ENCODE measurements around the gene MPPED2. TPM values are rescaled to one million over a fixed set of nuclear protein-coding genes. Genes with fewer than 3 reads are reported as not detected.

MPPED2 gene
- total and polyA plus RNA-seq, 8 donors, result 0.12 to 10.3 (median 2.5) TPM

DNA sequence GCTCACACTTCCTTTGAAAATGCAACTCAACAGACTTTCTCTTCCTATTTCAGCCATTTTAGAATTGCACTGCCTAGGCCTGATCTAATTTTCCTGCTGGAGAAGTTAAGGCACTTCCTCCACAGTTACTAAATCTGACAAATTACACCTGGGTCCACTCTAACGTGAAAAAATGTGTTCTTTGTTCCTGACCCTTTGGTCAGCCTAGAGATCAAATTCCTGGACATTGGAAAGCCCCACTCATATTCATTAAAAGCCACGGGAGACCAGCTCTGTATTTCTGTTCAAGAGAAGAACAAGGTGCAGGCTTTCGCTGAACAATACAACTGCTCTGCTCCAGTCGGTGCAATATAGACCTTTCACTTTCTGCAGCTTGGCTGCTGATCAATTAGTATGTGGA, 96.6 kb downstream of the MPPED2 start:
- no peaks in the 10 kb centered on the region for H3K36me3 ChIP-seq

DNA sequence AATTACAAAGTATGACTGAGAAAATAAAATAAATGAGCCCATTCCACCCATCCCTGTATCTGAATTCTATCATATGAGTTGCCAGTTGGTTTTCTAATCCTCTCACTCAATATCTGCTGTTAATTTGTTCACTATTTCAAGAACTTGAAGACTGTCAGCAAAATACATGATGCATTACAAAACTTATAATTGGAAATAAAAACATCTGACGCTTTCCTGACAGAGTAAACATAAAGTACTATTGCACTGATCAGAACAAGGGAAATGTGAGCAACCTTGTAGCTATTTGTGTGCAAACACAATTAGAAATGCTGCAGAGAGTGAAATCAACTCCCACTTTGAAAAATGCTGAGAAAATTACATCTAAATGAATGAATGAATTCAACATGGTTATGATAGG, 97.1 kb downstream of the MPPED2 start:
- Histone ChIP-seq H3K4me3 (no peak overlapping the region), H3K27me3 (no peaks in the 10 kb centered on the region), H3K27ac (peak overlapping the region in 2 of 5 donors; percentile 6 to 10), H3K4me1 (peaks cover 21 to 34% (median 28%) of the 10 kb centered on the region in 4 donors), H3K36me3 (no peaks in the 10 kb centered on the region), H3K9me3 (no peaks in the 10 kb centered on the region)
- no peak for DNase-seq
- intact Hi-C loops (cut with DNase I; ENCODE audit: low total_unique reads), result no loop called here
- WGBS, 5 donors, result 28 to 57% (median 52%) methylated on average over 1 of the region's 1 CpG
- TF ChIP-seq, protein P1, sequence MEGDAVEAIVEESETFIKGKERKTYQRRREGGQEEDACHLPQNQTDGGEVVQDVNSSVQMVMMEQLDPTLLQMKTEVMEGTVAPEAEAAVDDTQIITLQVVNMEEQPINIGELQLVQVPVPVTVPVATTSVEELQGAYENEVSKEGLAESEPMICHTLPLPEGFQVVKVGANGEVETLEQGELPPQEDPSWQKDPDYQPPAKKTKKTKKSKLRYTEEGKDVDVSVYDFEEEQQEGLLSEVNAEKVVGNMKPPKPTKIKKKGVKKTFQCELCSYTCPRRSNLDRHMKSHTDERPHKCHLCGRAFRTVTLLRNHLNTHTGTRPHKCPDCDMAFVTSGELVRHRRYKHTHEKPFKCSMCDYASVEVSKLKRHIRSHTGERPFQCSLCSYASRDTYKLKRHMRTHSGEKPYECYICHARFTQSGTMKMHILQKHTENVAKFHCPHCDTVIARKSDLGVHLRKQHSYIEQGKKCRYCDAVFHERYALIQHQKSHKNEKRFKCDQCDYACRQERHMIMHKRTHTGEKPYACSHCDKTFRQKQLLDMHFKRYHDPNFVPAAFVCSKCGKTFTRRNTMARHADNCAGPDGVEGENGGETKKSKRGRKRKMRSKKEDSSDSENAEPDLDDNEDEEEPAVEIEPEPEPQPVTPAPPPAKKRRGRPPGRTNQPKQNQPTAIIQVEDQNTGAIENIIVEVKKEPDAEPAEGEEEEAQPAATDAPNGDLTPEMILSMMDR (IDR thresholded peaks at IDR 0.05), result no peak
- TF ChIP-seq POLR2A (IDR thresholded peaks at IDR 0.05) (no peak), EP300 (IDR thresholded peaks at IDR 0.05) (no peak), POLR2AphosphoS5 (IDR thresholded peaks at IDR 0.05) (no peak)

More for the DNA sequence above, 96.6 kb downstream of the MPPED2 start:
- TF ChIP-seq POLR2AphosphoS5 (IDR thresholded peaks at IDR 0.05), result no peak
- TF ChIP-seq, protein P1 (IDR thresholded peaks at IDR 0.05), result no peak
- no peak for TF ChIP-seq POLR2A (IDR thresholded peaks at IDR 0.05)
- no peak for TF ChIP-seq EP300 (IDR thresholded peaks at IDR 0.05)
- WGBS, 5 donors, result 30 to 39% (median 34%) methylated on average over 4 of the region's 4 CpGs
- Histone ChIP-seq H3K4me3 (no peak overlapping the region), H3K27me3 (no peaks in the 10 kb centered on the region), H3K27ac (peak overlapping the region in 1 of 5 donors; percentile 10), H3K4me1 (peaks cover 21 to 34% (median 28%) of the 10 kb centered on the region in 4 donors), H3K9me3 (no peaks in the 10 kb centered on the region)
- DNase-seq, result no peak
- intact Hi-C loops (cut with DNase I; ENCODE audit: low total_unique reads), result no loop called here

DNA sequence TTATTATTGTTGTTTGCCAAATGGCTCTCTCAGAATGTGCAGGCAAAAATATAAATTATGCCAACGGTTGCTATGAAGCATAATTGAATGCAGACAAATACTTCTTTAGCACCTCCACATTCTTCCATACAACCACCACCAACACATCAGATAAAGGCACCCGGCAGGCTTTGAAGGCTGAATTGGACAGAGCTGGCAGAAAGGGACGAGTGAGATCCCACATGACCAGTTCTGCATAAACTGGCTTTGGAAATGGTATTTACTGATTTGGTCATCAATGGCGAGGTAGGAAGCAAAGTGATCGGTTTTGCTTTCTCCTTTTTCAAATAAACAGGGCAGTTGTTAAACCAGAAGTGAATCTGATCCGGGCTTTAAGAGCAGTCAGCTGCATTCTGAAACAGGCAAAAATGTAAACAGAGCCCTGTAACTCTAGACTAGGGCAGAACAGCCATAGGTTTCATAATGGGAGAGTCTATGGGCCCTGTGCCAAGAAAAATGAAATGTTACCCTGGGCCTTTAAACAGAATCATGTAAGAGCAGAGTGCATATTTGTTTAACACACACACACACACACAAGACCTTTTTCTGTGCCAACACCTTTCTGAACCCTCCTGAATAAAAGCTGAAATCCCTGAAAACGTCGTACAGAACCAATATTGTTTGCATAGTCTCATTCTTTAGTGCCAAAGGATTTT, 97.7 kb downstream of the MPPED2 start:
- H3K4me3 ChIP-seq, result peak overlapping the region in 3 of 4 donors; percentile 14 to 21 (median 19)
- WGBS, 5 donors, result 13 to 20% (median 15%) methylated on average over 8 of the region's 8 CpGs
- TF ChIP-seq POLR2A (IDR thresholded peaks at IDR 0.05) (no peak), EP300 (IDR thresholded peaks at IDR 0.05) (no peak), POLR2AphosphoS5 (IDR thresholded peaks at IDR 0.05) (no peak)
- TF ChIP-seq, protein P1 (IDR thresholded peaks at IDR 0.05), result no peak

DNA sequence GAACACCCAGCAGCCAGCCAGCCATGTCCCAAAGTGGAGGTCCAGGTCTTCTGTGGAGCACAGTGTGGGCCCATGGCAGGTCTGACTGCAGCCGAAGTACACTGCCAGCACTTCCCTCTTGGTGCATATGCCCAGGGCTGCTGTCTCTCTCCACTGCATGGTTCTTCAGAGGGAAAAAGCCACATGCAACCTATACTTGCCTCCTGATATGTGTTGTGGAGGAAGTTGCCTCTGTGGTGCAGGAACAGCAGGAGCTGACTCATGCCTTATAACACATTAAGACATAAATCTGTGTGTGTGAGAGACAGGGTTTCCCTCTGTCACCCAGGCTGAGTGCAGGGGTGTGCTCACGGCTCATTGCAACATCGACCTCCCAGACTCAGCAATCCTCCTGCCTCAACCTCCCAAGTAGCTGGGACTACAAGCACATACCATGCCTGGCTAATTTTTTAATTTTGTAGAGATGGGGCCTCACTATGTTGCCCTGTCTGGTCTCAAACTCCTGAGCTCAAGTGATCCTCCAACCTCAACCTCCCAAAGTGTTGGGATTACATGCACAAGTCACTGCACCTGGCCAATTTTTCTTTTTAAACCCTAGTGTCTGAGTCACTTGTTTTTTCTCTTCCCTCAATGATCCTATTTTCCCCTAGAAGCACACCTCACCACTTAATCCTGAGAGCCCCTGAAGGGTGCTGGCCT, 98.8 kb downstream of the MPPED2 start:
- Histone ChIP-seq H3K9me3 (no peaks in the 10 kb centered on the region), H3K4me3 (no peak overlapping the region), H3K36me3 (no peaks in the 10 kb centered on the region), H3K27ac (peak overlapping the region in 1 of 5 donors; percentile 64), H3K27me3 (no peaks in the 10 kb centered on the region), H3K4me1 (peaks cover 21 to 34% (median 28%) of the 10 kb centered on the region in 4 donors)
- peak in 1 of 2 donors; percentile 41 for DNase-seq
- intact Hi-C loops (cut with DNase I; ENCODE audit: low total_unique reads), result no loop called here
- 62 to 83% (median 77%) methylated on average over 2 to 3 of the region's 3 CpGs for WGBS, 5 donors
- TF ChIP-seq, protein P1 (IDR thresholded peaks at IDR 0.05), result no peak
- TF ChIP-seq EP300 (IDR thresholded peaks at IDR 0.05) (no peak), POLR2AphosphoS5 (IDR thresholded peaks at IDR 0.05) (no peak), POLR2A (IDR thresholded peaks at IDR 0.05) (no peak)

More for the DNA sequence above, 97.7 kb downstream of the MPPED2 start:
- Histone ChIP-seq H3K27me3 (no peaks in the 10 kb centered on the region), H3K36me3 (no peaks in the 10 kb centered on the region), H3K27ac (peak overlapping the region; percentile 1 to 64 (median 38)), H3K9me3 (no peaks in the 10 kb centered on the region), H3K4me1 (peaks cover 21 to 34% (median 28%) of the 10 kb centered on the region in 4 donors)
- DNase-seq, result peak; percentile 53 to 93
- intact Hi-C loops (cut with DNase I; ENCODE audit: low total_unique reads), result no loop called here

Measured in stomach (tissue), 9 donors.